Prostate gland (tissue), 2 donors: ENCODE measurements around the gene MIER2. TPM values are rescaled to one million over a fixed set of nuclear protein-coding genes. Genes with fewer than 3 reads are reported as not detected.
"Not testable (repeated sequence)": the region's sequence is repeated elsewhere in the genome, so short reads cannot be mapped to it uniquely, and the experiment has no call there.

Experiments
- DNase-seq: peaks from one replicate; pipeline ENCODE4 v3.0.0-alpha.2; 2019; ENCODE audit warnings: low spot score
- H3K27ac ChIP-seq, 2 donors: fragments of 200-600 bp; sonication (generic); 2 replicates each; pipeline ENCODE4 v1.5.1; 2017 to 2019
- H3K27me3 ChIP-seq: fragments of 200-600 bp; sonication (generic); replicated peaks from 2 replicates; pipeline ENCODE4 v1.5.1; 2019; ENCODE audit not compliant: insufficient read depth
- H3K36me3 ChIP-seq, 2 donors: fragments of 200-600 bp; sonication (generic); 1 replicate in 1 of 2; 2 replicates in 1 of 2; pipeline versions ENCODE4 v1.5.1 to v1.8.1; 2017 to 2019
- H3K4me1 ChIP-seq: fragments of 200-600 bp; sonication (generic); replicated peaks from 2 replicates; pipeline ENCODE4 v1.5.1; 2019
- H3K4me3 ChIP-seq, 2 donors: fragments of 200-600 bp; sonication (generic); 2 replicates each; pipeline ENCODE4 v1.5.1; 2017 to 2019
- H3K9me3 ChIP-seq: fragments of 200-600 bp; sonication (generic); 2 replicates; pipeline ENCODE4 v1.5.1; 2017
- CTCF ChIP-seq, 4 experiments: fragments of 200-600 bp in 2 of 4; fragments of 450-650 bp in 2 of 4; sonication (generic) in 2 of 4; IDR thresholded peaks; 1 replicate in 3 of 4; 2 replicates in 1 of 4; pipeline ENCODE4 v1.5.1; 2016 to 2019; ENCODE audit warnings: antibody characterized with exemption in 4 of 4, mild to moderate bottlenecking in 2 of 4, moderate library complexity in 2 of 4
- POLR2A ChIP-seq: fragments of 450-650 bp; IDR thresholded peaks from one replicate; pipeline ENCODE4 v1.6.1; 2016; ENCODE audit warnings: antibody characterized with exemption, mild to moderate bottlenecking
- POLR2AphosphoS5 ChIP-seq: sonication (generic); formaldehyde crosslinking; IDR thresholded peaks from one replicate; pipeline ENCODE4 v1.6.1; 2017; ENCODE audit warnings: antibody characterized with exemption
- WGBS: methylation state at CpG from one replicate; pipeline ENCODE4 v1.1.5; 2018; 5-methylcytosine and 5-hydroxymethylcytosine counted together
- intact Hi-C: fragments of 100-400 bp; cut with DNase I; formaldehyde crosslinking; loops from one replicate; pipeline ENCODE4 v1.14.2; 2022
- total RNA-seq, 2 donors: library from RNA; depleted of rRNA; stranded (reverse); fragments of >200 nt; gene quantifications; one replicate each; pipeline ENCODE4 v1.1.0, GENCODE V29; 2016

MIER2 gene
- total RNA-seq, 2 donors from 2014 or later, result 16.9 to 37.1 TPM

GRCh38 chr19:362683-363082 is 18.1 kb upstream of the MIER2 start:
- no peak for TF ChIP-seq POLR2AphosphoS5
- TF ChIP-seq CTCF (IDR thresholded peaks at IDR 0.05), result no peak
- TF ChIP-seq POLR2A, result no peak
- Histone ChIP-seq H3K36me3 (no peaks in the 10 kb centered on the region), H3K4me1 (no peaks in the 10 kb centered on the region), H3K27me3 (no peaks in the 10 kb centered on the region), H3K9me3 (no peaks in the 10 kb centered on the region), H3K27ac (no peak overlapping the region), H3K4me3 (no peak overlapping the region)
- DNase-seq, result no peak
- WGBS, result 79% methylated on average over 11 of the region's 11 CpGs
- intact Hi-C loops, result no loop called here

GRCh38 chr19:362154-362553 is 17.6 kb upstream of the MIER2 start:
- intact Hi-C loops, result no loop called here
- H3K36me3 ChIP-seq, result no peaks in the 10 kb centered on the region
- no peak overlapping the region for H3K27ac ChIP-seq
- H3K4me1 ChIP-seq, result no peaks in the 10 kb centered on the region
- no peaks in the 10 kb centered on the region for H3K9me3 ChIP-seq
- no peak overlapping the region for H3K4me3 ChIP-seq
- H3K27me3 ChIP-seq, result no peaks in the 10 kb centered on the region
- no peak for DNase-seq
- WGBS, result 92% methylated on average over 11 of the region's 11 CpGs
- TF ChIP-seq CTCF (IDR thresholded peaks at IDR 0.05), result no peak
- no peak for TF ChIP-seq POLR2A
- TF ChIP-seq POLR2AphosphoS5, result no peak

GRCh38 chr19:359653-359925 is 15.0 kb upstream of the MIER2 start:
- H3K9me3 ChIP-seq, result no peaks in the 10 kb centered on the region
- intact Hi-C loops, result no loop called here
- H3K36me3 ChIP-seq, result no peaks in the 10 kb centered on the region
- H3K4me3 ChIP-seq, result no peak overlapping the region
- no peaks in the 10 kb centered on the region for H3K27me3 ChIP-seq
- TF ChIP-seq POLR2AphosphoS5, result no peak
- no peak for TF ChIP-seq CTCF (IDR thresholded peaks at IDR 0.05)
- TF ChIP-seq POLR2A, result no peak
- no peak for DNase-seq
- H3K4me1 ChIP-seq, result no peaks in the 10 kb centered on the region
- 93% methylated on average over 2 of the region's 2 CpGs for whole genome bisulfite sequencing
- H3K27ac ChIP-seq, result no peak overlapping the region

- H3K27ac ChIP-seq, H3K9me3 ChIP-seq, intact Hi-C loops, H3K36me3 ChIP-seq, H3K4me3 ChIP-seq, H3K4me1 ChIP-seq, DNase-seq, H3K27me3 ChIP-seq: not testable (repeated sequence)
- 91% methylated on average over 15 of the region's 15 CpGs for WGBS
These were observed 10.9 kb upstream of the MIER2 start for GRCh38 chr19:355536-355935.

GRCh38 chr19:355134-355533 is 10.5 kb upstream of the MIER2 start:
- Histone ChIP-seq H3K36me3 (no peaks in the 10 kb centered on the region), H3K27ac (no peak overlapping the region), H3K4me3 (no peak overlapping the region), H3K27me3 (no peaks in the 10 kb centered on the region), H3K9me3 (no peaks in the 10 kb centered on the region), H3K4me1 (no peaks in the 10 kb centered on the region)
- DNase-seq, result no peak
- TF ChIP-seq POLR2AphosphoS5 (peak; percentile 45), CTCF (IDR thresholded peaks at IDR 0.05) (no peak)
- intact Hi-C loops, result no loop called here
- 56% methylated on average over 4 of the region's 4 CpGs for WGBS
